GM18907 (cell line): ENCODE data around the gene PPP1R14B.
A peak's percentile ranks its signal among the peaks of the same experiment; 100 is the strongest.

Experiments used
- ATAC-seq: cut with Tn5 transposase; IDR thresholded peaks from one replicate; pipeline ENCODE4 v1.9.1; 2021; ENCODE audit warnings: mild to moderate bottlenecking, moderate library complexity; ENCODE audit not compliant: unreplicated experiment

The PPP1R14B gene

GRCh38 chr11:64262271-64263002, 15.7 kb upstream of the PPP1R14B start:
- ATAC-seq = no peak

- no peak for ATAC-seq
Measured at GRCh38 chr11:64261556-64262080, 14.9 kb upstream of the PPP1R14B start.

- ATAC-seq = no peak
Measured at GRCh38 chr11:64260147-64260708, 13.5 kb upstream of the PPP1R14B start.

- no peak for ATAC-seq
Measured at GRCh38 chr11:64259533-64260067, 12.9 kb upstream of the PPP1R14B start.

- no peak for ATAC-seq
Measured at GRCh38 chr11:64258946-64259532, 12.3 kb upstream of the PPP1R14B start.

- ATAC-seq = no peak
Measured at GRCh38 chr11:64258356-64258755, 11.6 kb upstream of the PPP1R14B start.

- no peak for ATAC-seq
Measured at GRCh38 chr11:64256300-64256699, 9.6 kb upstream of the PPP1R14B start.

GRCh38 chr11:64255135-64256128, 8.7 kb upstream of the PPP1R14B start:
- no peak for ATAC-seq

GRCh38 chr11:64254326-64254725, 7.6 kb upstream of the PPP1R14B start:
- ATAC-seq = no peak

- ATAC-seq = no peak
Measured at GRCh38 chr11:64253481-64253880, 6.7 kb upstream of the PPP1R14B start.

GRCh38 chr11:64253043-64253442, 6.3 kb upstream of the PPP1R14B start:
- no peak for ATAC-seq

GRCh38 chr11:64252003-64252872, 5.5 kb upstream of the PPP1R14B start:
- no peak for ATAC-seq

- no peak for ATAC-seq
Measured at GRCh38 chr11:64251753-64252002, 4.9 kb upstream of the PPP1R14B start.

- peak; percentile 36 for ATAC-seq
Measured at GRCh38 chr11:64251016-64251752, 4.4 kb upstream of the PPP1R14B start, which contains the start of gene PLCB3. TSS of gene PLCB3 (plus strand) at chr11:64251530. CDS start at chr11:64251650, 120 bp downstream.

GRCh38 chr11:64250415-64251015, 3.8 kb upstream of the PPP1R14B start:
- no peak for ATAC-seq

- ATAC-seq = no peak
Measured at GRCh38 chr11:64249563-64250414, 3.0 kb upstream of the PPP1R14B start.

GRCh38 chr11:64249038-64249437, 2.3 kb upstream of the PPP1R14B start:
- no peak for ATAC-seq

- no peak for ATAC-seq
Measured at GRCh38 chr11:64248578-64248977, 1.8 kb upstream of the PPP1R14B start.
